Neural cell (in vitro differentiated cells): Measurements from ENCODE around the gene INTS14. TPM values are rescaled to one million over a fixed set of nuclear protein-coding genes. Genes with fewer than 3 reads are reported as not detected.

Source experiments
- H2AFZ ChIP-seq: fragments of 200-600, 300-800 bp; sonication (generic), shearing (Covaris generic); 2 replicates; pipeline ENCODE4 v1.6.0; 2014; ENCODE audit warnings: low read depth, mild to moderate bottlenecking, antibody characterized with exemption, low read length, moderate library complexity
- H3F3A ChIP-seq: fragments of 200-600 bp; shearing (Covaris generic); 2 replicates; pipeline ENCODE4 v1.6.1; 2016; ENCODE audit warnings: mild to moderate bottlenecking, moderate library complexity, mixed read lengths, antibody characterized with exemption, low read length; ENCODE audit not compliant: insufficient read depth, poor library complexity, severe bottlenecking
- H3K27ac ChIP-seq: fragments of 200-600, 300-800 bp; sonication (generic), shearing (Covaris generic); 2 replicates; pipeline ENCODE4 v1.5.1; 2014; ENCODE audit warnings: mild to moderate bottlenecking, low read length, moderate library complexity
- H3K27me3 ChIP-seq: fragments of 300-800, 200-600 bp; sonication (generic), shearing (Covaris generic); 2 replicates; pipeline ENCODE4 v1.6.0; 2014; ENCODE audit warnings: mild to moderate bottlenecking, low read depth, low read length, moderate library complexity; ENCODE audit not compliant: insufficient read depth
- H3K36me3 ChIP-seq: fragments of 300-800, 200-600 bp; sonication (generic), shearing (Covaris generic); 2 replicates; pipeline ENCODE4 v1.5.1; 2014; ENCODE audit warnings: mild to moderate bottlenecking, antibody characterized with exemption, low read length, moderate library complexity; ENCODE audit not compliant: insufficient read depth
- H3K4me2 ChIP-seq: fragments of 300-800, 200-600 bp; sonication (generic), shearing (Covaris generic); 2 replicates; pipeline ENCODE4 v1.6.0; 2014; ENCODE audit warnings: mild to moderate bottlenecking, low read length
- H3K4me3 ChIP-seq: fragments of 300-800, 200-600 bp; sonication (generic), shearing (Covaris generic); 2 replicates; pipeline ENCODE4 v1.5.1; 2014; ENCODE audit warnings: mild to moderate bottlenecking, low read length, moderate library complexity
- H3K79me2 ChIP-seq: fragments of 200-600 bp; shearing (Covaris generic); replicated peaks from 2 replicates; pipeline ENCODE4 v1.6.0; 2014; ENCODE audit warnings: mild to moderate bottlenecking, low read length, moderate library complexity; ENCODE audit not compliant: insufficient read depth
- H3K9ac ChIP-seq: fragments of 300-800, 200-600 bp; sonication (generic), shearing (Covaris generic); 2 replicates; pipeline ENCODE4 v1.6.1; 2016; ENCODE audit warnings: mild to moderate bottlenecking, low read length, mixed read lengths
- H3K9me2 ChIP-seq: fragments of 200-600 bp; shearing (Covaris generic); 2 replicates; pipeline ENCODE4 v1.6.1; 2016; ENCODE audit warnings: mild to moderate bottlenecking, low read length, mixed read lengths; ENCODE audit not compliant: insufficient read depth
- H3K9me3 ChIP-seq: fragments of 200-600, 300-800 bp; sonication (generic), shearing (Covaris generic); 2 replicates; pipeline ENCODE4 v1.6.1; 2016; ENCODE audit warnings: mild to moderate bottlenecking, mixed run types, low read length, moderate library complexity, mixed read lengths
- H4K20me1 ChIP-seq: fragments of 200-600 bp; shearing (Covaris generic); 2 replicates; pipeline ENCODE4 v1.6.1; 2016; ENCODE audit warnings: mild to moderate bottlenecking, mixed run types; ENCODE audit not compliant: insufficient read depth
- CTCF ChIP-seq: fragments of 450-650 bp; IDR thresholded peaks from 2 replicates; pipeline ENCODE4 v1.5.1; 2014; ENCODE audit warnings: antibody characterized with exemption, mild to moderate bottlenecking, moderate library complexity; ENCODE audit not compliant: poor library complexity, severe bottlenecking
- EP300 ChIP-seq: fragments of 450-650 bp; conservative IDR thresholded peaks from 2 replicates; pipeline ENCODE4 v1.6.1; 2014; ENCODE audit warnings: antibody characterized with exemption, mild to moderate bottlenecking, moderate library complexity; ENCODE audit not compliant: poor library complexity, severe bottlenecking
- EZH2 ChIP-seq: fragments of 200-600, 300-800 bp; shearing (Covaris generic), sonication (generic); IDR thresholded peaks from 2 replicates; pipeline ENCODE4 v1.6.1; 2014; ENCODE audit warnings: antibody characterized with exemption, low read length, borderline replicate concordance, mild to moderate bottlenecking; ENCODE audit not compliant: insufficient read depth, poor library complexity, severe bottlenecking
- MXI1 ChIP-seq: fragments of 450-650 bp; conservative IDR thresholded peaks from 2 replicates; pipeline ENCODE4 v1.6.1; 2014; ENCODE audit warnings: antibody characterized with exemption, mild to moderate bottlenecking; ENCODE audit not compliant: poor library complexity, severe bottlenecking
- POLR2AphosphoS5 ChIP-seq: IDR thresholded peaks from 2 replicates; pipeline ENCODE4 v1.6.1; 2012
- RAD21 ChIP-seq: fragments of 450-650 bp; conservative IDR thresholded peaks from 2 replicates; pipeline ENCODE4 v1.6.1; 2014; ENCODE audit warnings: antibody characterized with exemption, mild to moderate bottlenecking, moderate library complexity
- REST ChIP-seq: IDR thresholded peaks from 2 replicates; pipeline ENCODE4 v1.6.1; 2012; ENCODE audit warnings: borderline replicate concordance
- TAF1 ChIP-seq: IDR thresholded peaks from 2 replicates; pipeline ENCODE4 v1.6.1; 2012; ENCODE audit warnings: low read depth
- polyA plus RNA-seq: library from polyadenylated mRNA; depleted of rRNA; stranded (reverse); fragments of >200 nt; gene quantifications from 2 replicates; pipeline ENCODE4 v1.2.3, GENCODE V29; 2014

The INTS14 gene
- polyA plus RNA-seq, 1 donor from 2014 or later, result 49.7 TPM

GRCh38 chr15:65621638-65622037, 10.7 kb upstream of the INTS14 start, which contains the start of gene SLC24A1:
SLC24A1 (plus strand) TSS chr15:65621938; CDS start chr15:65624081, 2,143 bp downstream.
- Histone ChIP-seq H3K27me3 (no peaks in the 10 kb centered on the region), H3K79me2 (no peaks in the 10 kb centered on the region), H3K9ac (no peak within 1 kb of the TSS), H3F3A (no peaks in the 10 kb centered on the region), H4K20me1 (no peaks in the 10 kb centered on the region), H3K4me2 (no peak within 1 kb of the TSS), H3K27ac (no peak within 1 kb of the TSS), H3K4me3 (no peak within 1 kb of the TSS), H3K9me3 (no peaks in the 10 kb centered on the region), H3K9me2 (no peaks in the 10 kb centered on the region), H2AFZ (no peak within 1 kb of the TSS), H3K36me3 (no peaks in the 10 kb centered on the region)
- TF ChIP-seq RAD21, result no peak
- TF ChIP-seq EP300, result no peak

DNA sequence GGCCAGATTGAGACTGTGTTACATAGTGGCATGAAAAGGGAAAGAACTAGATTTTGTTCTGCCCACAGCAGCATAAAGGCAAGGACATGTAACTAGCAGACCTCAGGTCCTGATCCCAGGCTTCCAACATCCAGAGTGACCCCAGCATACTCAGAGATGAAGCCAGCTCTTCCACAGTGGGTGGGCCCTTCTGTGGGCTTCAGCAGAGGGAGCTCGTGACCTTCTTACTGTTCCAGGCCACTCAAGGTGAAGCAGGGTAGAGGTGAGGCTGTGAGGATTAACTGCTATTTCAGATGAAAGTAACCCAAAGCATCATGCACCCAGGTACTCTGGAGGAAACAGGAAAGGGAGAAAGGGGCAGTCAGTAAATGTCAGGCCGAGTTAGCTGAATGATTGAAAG, 9.9 kb upstream of the INTS14 start:
- no peak overlapping the region for H2AFZ ChIP-seq
- no peak overlapping the region for H3K27ac ChIP-seq
- H3K79me2 ChIP-seq, result no peaks in the 10 kb centered on the region
- no peaks in the 10 kb centered on the region for H3K36me3 ChIP-seq
- no peaks in the 10 kb centered on the region for H3F3A ChIP-seq
- no peaks in the 10 kb centered on the region for H3K27me3 ChIP-seq
- H3K9me3 ChIP-seq, result no peaks in the 10 kb centered on the region
- no peaks in the 10 kb centered on the region for H4K20me1 ChIP-seq
- no peak overlapping the region for H3K4me2 ChIP-seq
- no peak overlapping the region for H3K9ac ChIP-seq
- H3K9me2 ChIP-seq, result no peaks in the 10 kb centered on the region
- no peak overlapping the region for H3K4me3 ChIP-seq
- TF ChIP-seq MXI1 (no peak), EZH2 (no peak), TAF1 (no peak), POLR2AphosphoS5 (no peak), EP300 (no peak), RAD21 (no peak), REST (no peak), CTCF (no peak)
